Measurements from ENCODE around the gene TMEM212. TPM values are rescaled to one million over a fixed set of nuclear protein-coding genes. Genes with fewer than 3 reads are reported as not detected.

TMEM212 gene
- polyA plus RNA-seq, 1 experiment: not detected

DNA sequence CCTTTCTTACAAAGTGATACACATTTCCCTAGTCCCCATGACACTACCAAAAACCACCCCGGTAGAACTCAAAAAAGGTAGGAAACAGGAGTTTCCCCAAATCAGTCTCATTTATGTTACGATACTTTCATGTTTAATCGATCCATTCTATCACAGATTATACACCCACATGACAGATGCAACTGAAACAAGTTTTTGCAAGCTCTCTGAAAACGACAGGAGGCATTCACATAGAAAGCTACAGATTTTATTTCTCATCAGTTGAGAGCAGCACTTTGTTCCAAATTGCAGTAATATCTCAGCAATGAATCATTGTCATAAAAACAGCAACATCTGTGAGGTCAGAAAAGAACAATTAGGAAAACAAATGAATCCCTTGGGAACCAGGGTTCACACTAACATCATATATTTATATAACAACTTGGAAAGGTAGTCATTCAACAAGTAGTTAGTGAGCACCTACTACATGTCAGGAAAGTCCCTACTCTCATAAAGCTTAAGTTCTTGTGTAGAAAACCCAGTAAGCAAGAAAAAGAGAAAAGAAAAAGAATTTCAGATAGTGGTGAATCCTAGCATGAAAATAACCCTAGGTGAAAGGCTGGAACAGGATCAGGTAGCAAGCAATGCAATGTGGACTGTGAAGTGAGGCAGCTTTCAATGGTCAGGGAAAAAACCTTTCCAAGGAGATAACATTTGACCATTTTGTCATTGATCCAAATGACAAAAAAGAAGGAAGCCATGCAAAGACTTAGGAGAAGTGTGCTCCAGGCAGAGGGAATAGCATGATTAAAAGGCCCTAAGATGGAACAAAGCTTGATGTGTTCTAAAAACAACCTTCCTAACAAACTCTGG lies 41.2 kb upstream of the TMEM212 start:
- ChIA-PET POLR2A (interaction anchor here (1.2 kb wide), 1 partner anchor 240 kb away, joined by 4 read pairs; no protein-coding TSS in a partner anchor), CTCF (interaction anchor here (2.1 kb wide), 1 partner anchor 9 kb away, joined by 4 read pairs; no protein-coding TSS in a partner anchor)
- H3K4me3 ChIP-seq (ENCODE audit: low read depth, low read length): no peak overlapping the region
- H3K36me3 ChIP-seq (ENCODE audit: control insufficient read depth, insufficient read depth, low read length): no peaks in the 10 kb centered on the region
- TF ChIP-seq, protein P1, sequence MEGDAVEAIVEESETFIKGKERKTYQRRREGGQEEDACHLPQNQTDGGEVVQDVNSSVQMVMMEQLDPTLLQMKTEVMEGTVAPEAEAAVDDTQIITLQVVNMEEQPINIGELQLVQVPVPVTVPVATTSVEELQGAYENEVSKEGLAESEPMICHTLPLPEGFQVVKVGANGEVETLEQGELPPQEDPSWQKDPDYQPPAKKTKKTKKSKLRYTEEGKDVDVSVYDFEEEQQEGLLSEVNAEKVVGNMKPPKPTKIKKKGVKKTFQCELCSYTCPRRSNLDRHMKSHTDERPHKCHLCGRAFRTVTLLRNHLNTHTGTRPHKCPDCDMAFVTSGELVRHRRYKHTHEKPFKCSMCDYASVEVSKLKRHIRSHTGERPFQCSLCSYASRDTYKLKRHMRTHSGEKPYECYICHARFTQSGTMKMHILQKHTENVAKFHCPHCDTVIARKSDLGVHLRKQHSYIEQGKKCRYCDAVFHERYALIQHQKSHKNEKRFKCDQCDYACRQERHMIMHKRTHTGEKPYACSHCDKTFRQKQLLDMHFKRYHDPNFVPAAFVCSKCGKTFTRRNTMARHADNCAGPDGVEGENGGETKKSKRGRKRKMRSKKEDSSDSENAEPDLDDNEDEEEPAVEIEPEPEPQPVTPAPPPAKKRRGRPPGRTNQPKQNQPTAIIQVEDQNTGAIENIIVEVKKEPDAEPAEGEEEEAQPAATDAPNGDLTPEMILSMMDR (IDR thresholded peaks at IDR 0.05; ENCODE audit: insufficient read depth, low read depth, low read length): no peak
- H3K27me3 ChIP-seq (ENCODE audit: control insufficient read depth, insufficient read depth, low read length): no peaks in the 10 kb centered on the region
- peak; percentile 92 for DNase-seq (ENCODE audit: low read depth)

DNA sequence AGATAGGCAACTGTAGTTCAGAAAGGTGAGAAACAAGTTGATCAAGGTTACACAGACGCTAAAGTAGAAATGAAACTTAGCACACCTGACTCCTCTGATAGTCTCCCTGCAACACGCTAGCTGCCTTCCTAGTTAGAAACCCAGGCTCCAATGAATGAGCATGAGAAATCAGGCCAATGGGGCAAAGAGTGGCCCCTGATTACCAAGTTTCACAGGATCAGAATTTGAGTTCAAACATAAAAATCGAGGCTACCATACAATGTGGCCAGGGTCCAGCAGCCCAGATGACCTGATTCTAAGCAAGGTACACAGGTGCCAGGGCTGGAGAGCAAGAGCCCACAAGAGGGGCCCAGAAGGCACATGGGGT lies 40.6 kb upstream of the TMEM212 start:
- H3K27me3 ChIP-seq (ENCODE audit: control insufficient read depth, insufficient read depth, low read length): no peaks in the 10 kb centered on the region

DNA sequence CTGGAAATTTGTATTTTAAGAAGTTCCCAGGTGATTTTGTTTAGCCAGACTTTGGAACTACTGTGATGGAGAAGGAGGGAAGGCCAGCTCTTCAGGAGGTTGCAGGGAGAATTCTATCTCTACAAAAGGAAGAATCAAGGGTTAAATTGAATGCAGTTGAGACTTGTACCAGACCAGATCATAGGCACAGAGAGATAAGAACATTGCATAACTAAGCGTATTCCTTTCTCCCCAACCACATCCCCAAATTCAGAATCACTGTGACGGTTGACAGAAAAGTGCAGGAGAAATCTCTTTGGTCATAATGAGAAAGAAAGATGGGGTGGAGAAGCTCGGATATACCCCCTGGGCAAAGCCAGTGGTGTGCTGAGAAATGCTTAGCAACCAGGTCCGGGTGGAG lies 40.1 kb upstream of the TMEM212 start:
- DNase-seq (ENCODE audit: low read depth): no peak
- no peaks in the 10 kb centered on the region for H3K36me3 ChIP-seq (ENCODE audit: control insufficient read depth, insufficient read depth, low read length)
- CTCF ChIA-PET: interaction anchor here (2.1 kb wide), 1 partner anchor 10 kb away, joined by 4 read pairs; no protein-coding TSS in a partner anchor
- TF ChIP-seq, protein P1 (IDR thresholded peaks at IDR 0.05; ENCODE audit: insufficient read depth, low read depth, low read length): no peak
- no peak overlapping the region for H3K4me3 ChIP-seq (ENCODE audit: low read depth, low read length)
- POLR2A ChIA-PET: no interaction called here
- H3K27me3 ChIP-seq (ENCODE audit: control insufficient read depth, insufficient read depth, low read length): no peaks in the 10 kb centered on the region

More for the DNA sequence above, 40.6 kb upstream of the TMEM212 start:
- no peak for DNase-seq (ENCODE audit: low read depth)
- no peak overlapping the region for H3K4me3 ChIP-seq (ENCODE audit: low read depth, low read length)
- ChIA-PET CTCF (interaction anchor here (2.1 kb wide), 1 partner anchor 10 kb away, joined by 4 read pairs; no protein-coding TSS in a partner anchor), POLR2A (no interaction called here)
- TF ChIP-seq, protein P1 (IDR thresholded peaks at IDR 0.05; ENCODE audit: insufficient read depth, low read depth, low read length): no peak
- H3K36me3 ChIP-seq (ENCODE audit: control insufficient read depth, insufficient read depth, low read length): no peaks in the 10 kb centered on the region

DNA sequence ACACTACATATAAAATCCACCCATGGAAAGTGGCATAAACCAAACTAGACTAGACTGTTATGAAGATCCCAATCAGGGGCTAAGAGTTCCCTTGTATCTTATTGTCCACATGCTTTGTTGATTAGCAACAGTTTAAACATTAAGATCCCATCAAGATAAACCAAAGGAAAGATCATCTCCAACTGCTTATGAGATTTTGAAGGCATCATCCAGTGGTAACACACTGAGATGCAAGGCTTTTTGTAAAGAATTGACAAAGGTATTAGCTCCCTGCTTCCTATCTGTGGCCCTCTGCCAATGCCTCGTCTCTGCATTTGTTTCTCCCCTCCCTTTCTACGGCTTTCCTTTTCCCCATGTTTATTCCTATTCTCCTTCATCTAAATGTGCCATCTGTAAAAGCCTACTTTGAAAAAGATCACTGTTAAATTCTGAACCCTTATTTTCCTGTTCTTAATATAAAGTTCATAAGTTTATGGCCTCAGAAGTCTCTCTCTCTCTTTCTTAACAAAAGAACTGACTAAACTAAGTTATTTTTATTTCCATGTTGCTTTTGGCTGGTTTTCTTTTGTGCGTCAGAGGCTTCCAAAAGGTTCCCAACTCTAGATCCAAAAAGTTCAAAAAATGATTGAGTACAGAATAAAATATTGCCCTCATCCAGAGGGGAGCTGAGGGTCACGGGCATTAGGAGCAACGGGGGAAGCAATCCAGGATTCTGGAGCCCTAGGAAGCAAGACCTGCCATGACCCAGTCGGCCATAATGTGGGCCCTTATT lies 38.3 kb upstream of the TMEM212 start:
- no peaks in the 10 kb centered on the region for H3K36me3 ChIP-seq (ENCODE audit: control insufficient read depth, insufficient read depth, low read length)
- POLR2A ChIA-PET: no interaction called here
- DNase-seq (ENCODE audit: low read depth): no peak
- no peaks in the 10 kb centered on the region for H3K27me3 ChIP-seq (ENCODE audit: control insufficient read depth, insufficient read depth, low read length)
- TF ChIP-seq, protein P1 (IDR thresholded peaks at IDR 0.05; ENCODE audit: insufficient read depth, low read depth, low read length): no peak
- CTCF ChIA-PET: interaction anchor here (1.5 to 1.7 kb wide), 2 partner anchors 25 to 33 kb away, joined by 3 read pairs; no protein-coding TSS in a partner anchor
- H3K4me3 ChIP-seq (ENCODE audit: low read depth, low read length): no peak overlapping the region

DNA sequence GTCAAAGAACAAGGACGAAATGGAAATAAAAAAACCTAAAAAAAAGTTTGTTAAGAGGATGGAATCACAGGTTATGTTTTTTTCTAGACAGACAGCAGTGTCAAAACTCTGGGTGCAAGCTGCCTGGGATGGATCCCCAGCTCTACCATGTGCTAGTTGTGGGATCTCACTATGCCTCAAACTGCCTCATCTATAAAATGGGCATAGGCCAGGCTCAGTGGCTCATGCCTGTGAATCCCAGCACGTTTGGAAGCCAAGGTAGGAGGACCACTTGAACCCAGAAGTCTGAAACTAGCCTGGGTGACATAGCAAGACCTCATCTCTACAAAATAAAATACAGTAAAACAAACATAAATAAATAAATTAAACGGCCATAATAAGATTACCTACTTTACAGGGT lies 37.5 kb upstream of the TMEM212 start:
- Histone ChIP-seq H3K27me3 (ENCODE audit: control insufficient read depth, insufficient read depth, low read length) (no peaks in the 10 kb centered on the region), H3K4me3 (ENCODE audit: low read depth, low read length) (no peak overlapping the region), H3K36me3 (ENCODE audit: control insufficient read depth, insufficient read depth, low read length) (no peaks in the 10 kb centered on the region)
- POLR2A ChIA-PET: no interaction called here
- CTCF ChIA-PET: interaction anchor here (1.5 to 1.7 kb wide), 2 partner anchors 24 to 33 kb away, joined by 3 read pairs; no protein-coding TSS in a partner anchor
- TF ChIP-seq, protein P1 (IDR thresholded peaks at IDR 0.05; ENCODE audit: insufficient read depth, low read depth, low read length): no peak
- no peak for DNase-seq (ENCODE audit: low read depth)

Data from BJ (cell line).